Stomach smooth muscle (tissue), 2 donors: ENCODE measurements around the gene FSIP2.

Experiments
- H3K27ac ChIP-seq: one replicate; pipeline ENCODE4 v1.7.0; 2013; ENCODE audit warnings: mild to moderate bottlenecking, low read length, inconsistent platforms
- H3K27me3 ChIP-seq, 2 donors: one replicate each; pipeline ENCODE4 v1.7.0; 2013; ENCODE audit warnings: low read length in 2 of 2; ENCODE audit not compliant: insufficient read depth in 2 of 2, control insufficient read depth in 1 of 2
- H3K36me3 ChIP-seq, 2 donors: one replicate each; pipeline ENCODE4 v1.7.0; 2013; ENCODE audit warnings: low read length in 2 of 2; ENCODE audit not compliant: control insufficient read depth in 2 of 2, insufficient read depth in 2 of 2
- H3K4me1 ChIP-seq: one replicate; pipeline ENCODE4 v1.7.0; 2013; ENCODE audit warnings: low read length; ENCODE audit not compliant: control insufficient read depth, insufficient read depth
- H3K4me3 ChIP-seq, 2 donors: one replicate each; pipeline ENCODE4 v1.7.0; 2013; ENCODE audit warnings: low read length in 2 of 2
- H3K9ac ChIP-seq, 2 donors: one replicate each; pipeline ENCODE4 v1.7.0; 2013; ENCODE audit warnings: low read length in 2 of 2, mild to moderate bottlenecking in 1 of 2
- H3K9me3 ChIP-seq, 2 donors: one replicate each; pipeline ENCODE4 v1.7.0; 2013; ENCODE audit warnings: low read length in 2 of 2; ENCODE audit not compliant: control insufficient read depth in 2 of 2
- donor health status: healthy.
- donor health status: Pancreatic carcinoma.

FSIP2 gene

GRCh38 chr2:185780890-185781289 lies 42.3 kb downstream of the FSIP2 start:
- Histone ChIP-seq H3K27me3 (no peaks in the 10 kb centered on the region), H3K27ac (no peak overlapping the region), H3K36me3 (no peaks in the 10 kb centered on the region), H3K9me3 (peaks cover 0 to 3% of the 10 kb centered on the region in 2 donors), H3K9ac (no peak overlapping the region), H3K4me3 (no peak overlapping the region), H3K4me1 (no peaks in the 10 kb centered on the region)

- no peaks in the 10 kb centered on the region for H3K4me1 ChIP-seq
- no peaks in the 10 kb centered on the region for H3K36me3 ChIP-seq
- H3K4me3 ChIP-seq = no peak overlapping the region
- no peaks in the 10 kb centered on the region for H3K27me3 ChIP-seq
- H3K27ac ChIP-seq = no peak overlapping the region
- no peaks in the 10 kb centered on the region for H3K9me3 ChIP-seq
- no peak overlapping the region for H3K9ac ChIP-seq
These were observed 43.7 kb downstream of the FSIP2 start for GRCh38 chr2:185782223-185782769.

- H3K27me3 ChIP-seq = no peaks in the 10 kb centered on the region
- no peaks in the 10 kb centered on the region for H3K4me1 ChIP-seq
- H3K9me3 ChIP-seq = no peaks in the 10 kb centered on the region
- no peak overlapping the region for H3K9ac ChIP-seq
- H3K27ac ChIP-seq = no peak overlapping the region
- H3K4me3 ChIP-seq = no peak overlapping the region
- no peaks in the 10 kb centered on the region for H3K36me3 ChIP-seq
These were observed 46.6 kb downstream of the FSIP2 start for GRCh38 chr2:185785156-185785555.

GRCh38 chr2:185785851-185786473 lies 47.4 kb downstream of the FSIP2 start:
- no peaks in the 10 kb centered on the region for H3K4me1 ChIP-seq
- H3K9me3 ChIP-seq = no peaks in the 10 kb centered on the region
- no peaks in the 10 kb centered on the region for H3K27me3 ChIP-seq
- H3K36me3 ChIP-seq = no peaks in the 10 kb centered on the region
- H3K4me3 ChIP-seq = no peak overlapping the region
- H3K9ac ChIP-seq = no peak overlapping the region
- no peak overlapping the region for H3K27ac ChIP-seq

- H3K9me3 ChIP-seq = no peaks in the 10 kb centered on the region
- H3K27ac ChIP-seq = no peak overlapping the region
- no peak overlapping the region for H3K9ac ChIP-seq
- no peaks in the 10 kb centered on the region for H3K27me3 ChIP-seq
- H3K4me1 ChIP-seq = no peaks in the 10 kb centered on the region
- H3K36me3 ChIP-seq = no peaks in the 10 kb centered on the region
- H3K4me3 ChIP-seq = no peak overlapping the region
These were observed 48.9 kb downstream of the FSIP2 start for GRCh38 chr2:185787227-185788145.

- Histone ChIP-seq H3K9me3 (no peaks in the 10 kb centered on the region), H3K27me3 (no peaks in the 10 kb centered on the region), H3K4me1 (no peaks in the 10 kb centered on the region), H3K9ac (no peak overlapping the region), H3K4me3 (no peak overlapping the region), H3K27ac (no peak overlapping the region), H3K36me3 (no peaks in the 10 kb centered on the region)
These were observed 51.8 kb downstream of the FSIP2 start for GRCh38 chr2:185790361-185790760.

GRCh38 chr2:185793532-185794345 lies 55.1 kb downstream of the FSIP2 start:
- no peaks in the 10 kb centered on the region for H3K9me3 ChIP-seq
- no peak overlapping the region for H3K27ac ChIP-seq
- H3K36me3 ChIP-seq = no peaks in the 10 kb centered on the region
- H3K4me3 ChIP-seq = no peak overlapping the region
- H3K9ac ChIP-seq = no peak overlapping the region
- H3K4me1 ChIP-seq = no peaks in the 10 kb centered on the region
- no peaks in the 10 kb centered on the region for H3K27me3 ChIP-seq

- H3K4me1 ChIP-seq = no peaks in the 10 kb centered on the region
- no peaks in the 10 kb centered on the region for H3K27me3 ChIP-seq
- no peaks in the 10 kb centered on the region for H3K36me3 ChIP-seq
- H3K9ac ChIP-seq = no peak overlapping the region
- no peak overlapping the region for H3K27ac ChIP-seq
- H3K4me3 ChIP-seq = no peak overlapping the region
- H3K9me3 ChIP-seq = no peaks in the 10 kb centered on the region
These were observed 58.2 kb downstream of the FSIP2 start for GRCh38 chr2:185796758-185797157.

GRCh38 chr2:185802926-185803325 lies 64.3 kb downstream of the FSIP2 start:
- Histone ChIP-seq H3K4me1 (no peaks in the 10 kb centered on the region), H3K27ac (no peak overlapping the region), H3K9ac (no peak overlapping the region), H3K36me3 (no peaks in the 10 kb centered on the region), H3K9me3 (no peaks in the 10 kb centered on the region), H3K27me3 (no peaks in the 10 kb centered on the region), H3K4me3 (no peak overlapping the region)

- no peaks in the 10 kb centered on the region for H3K36me3 ChIP-seq
- H3K27ac ChIP-seq = no peak overlapping the region
- H3K9me3 ChIP-seq = no peaks in the 10 kb centered on the region
- H3K9ac ChIP-seq = no peak overlapping the region
- no peaks in the 10 kb centered on the region for H3K27me3 ChIP-seq
- H3K4me3 ChIP-seq = no peak overlapping the region
- H3K4me1 ChIP-seq = no peaks in the 10 kb centered on the region
These were observed 68.2 kb downstream of the FSIP2 start for GRCh38 chr2:185806783-185807182.
